H1 (cell line): ENCODE results near the gene OR2AG1. TPM values are rescaled to one million over a fixed set of nuclear protein-coding genes. Genes with fewer than 3 reads are reported as not detected.

ENCODE experiments used
- CTCF ChIA-PET: fragments of 300-600 bp; sonication (Branson Sonifier 250); formaldehyde crosslinking; loops from one replicate; lab custom pipeline; 2021; ENCODE audit not compliant: partially characterized antibody; lab: Charles Lee
- POLR2A ChIA-PET: fragments of 300-600 bp; sonication (Branson Sonifier 250); formaldehyde crosslinking; loops from one replicate; lab custom pipeline; 2021; ENCODE audit warnings: inconsistent platforms; ENCODE audit not compliant: partially characterized antibody; lab: Charles Lee
- DNase-seq, 2 experiments: peaks; one replicate each; pipeline versions ENCODE4 v3.0.0 to v3.0.0-alpha.2; 2010 to 2022; ENCODE audit warnings: low spot score in 2 of 2, low read depth in 1 of 2, mixed read lengths in 1 of 2
- FAIRE-seq: peaks from 2 replicates; lab custom pipeline; 2011; peaks lifted over from hg19 to GRCh38; lab: Jason Lieb, UNC
- H2AFZ ChIP-seq: 2 replicates; pipeline ENCODE4 v1.8.1; 2012; ENCODE audit warnings: low read length, inconsistent platforms
- H2AK5ac ChIP-seq: 2 replicates; pipeline ENCODE4 v1.6.1; 2013; ENCODE audit warnings: low read depth, low read length
- H2BK120ac ChIP-seq: replicated peaks from 2 replicates; pipeline ENCODE3; 2013; ENCODE audit warnings: low read depth, low read length, inconsistent platforms
- H2BK12ac ChIP-seq: 2 replicates; pipeline ENCODE4 v1.6.1; 2013; ENCODE audit warnings: low read depth, low read length
- H2BK15ac ChIP-seq: 2 replicates; pipeline ENCODE4 v1.6.1; 2013; ENCODE audit warnings: low read length
- H2BK20ac ChIP-seq: 2 replicates; pipeline ENCODE4 v1.6.1; 2013; ENCODE audit warnings: low read length
- H2BK5ac ChIP-seq: 2 replicates; pipeline ENCODE4 v1.6.1; 2013; ENCODE audit warnings: low read depth, low read length
- H3K14ac ChIP-seq: 2 replicates; pipeline ENCODE4 v1.6.1; 2013; ENCODE audit warnings: inconsistent platforms; ENCODE audit not compliant: insufficient read length
- H3K18ac ChIP-seq: 2 replicates; pipeline ENCODE4 v1.6.1; 2013; ENCODE audit warnings: low read length; ENCODE audit errors: extremely low read depth
- H3K23ac ChIP-seq: 2 replicates; pipeline ENCODE4 v1.6.1; 2013; ENCODE audit warnings: inconsistent platforms; ENCODE audit not compliant: insufficient read length
- H3K23me2 ChIP-seq: 2 replicates; pipeline ENCODE4 v1.6.1; 2013; ENCODE audit warnings: low read depth, low read length
- H3K27ac ChIP-seq: 2 replicates; pipeline ENCODE4 v1.6.1; 2011; ENCODE audit warnings: low read depth, low read length, inconsistent platforms
- H3K27me3 ChIP-seq, 4 experiments: replicated peaks in 1 of 4; 1 replicate in 1 of 4; 2 replicates in 3 of 4; pipeline versions ENCODE4 v1.6.1 to v1.8.1; 2011 to 2013; ENCODE audit warnings: low read length in 3 of 4, mild to moderate bottlenecking in 3 of 4, inconsistent platforms in 2 of 4, mixed read lengths in 2 of 4, moderate library complexity in 1 of 4; ENCODE audit not compliant: control insufficient read depth in 3 of 4, insufficient read depth in 3 of 4; ENCODE audit errors: extremely low read depth in 1 of 4
- H3K36me3 ChIP-seq, 4 experiments: 2 replicates each; pipeline versions ENCODE4 v1.6.1 to v1.8.1; 2011 to 2013; ENCODE audit warnings: mild to moderate bottlenecking in 4 of 4, low read length in 3 of 4, moderate library complexity in 2 of 4, control low read depth in 1 of 4, inconsistent platforms in 1 of 4; ENCODE audit not compliant: insufficient read depth in 4 of 4, control insufficient read depth in 2 of 4
- H3K4ac ChIP-seq: replicated peaks from 2 replicates; pipeline ENCODE3; 2013; ENCODE audit warnings: low read length, low read depth, mixed read lengths, inconsistent platforms; ENCODE audit not compliant: insufficient read length
- H3K4me1 ChIP-seq, 4 experiments: replicated peaks in 1 of 4; 1 replicate in 1 of 4; 2 replicates in 3 of 4; pipeline versions ENCODE4 v1.6.1 to v1.8.1; 2011 to 2013; ENCODE audit warnings: low read length in 3 of 4, inconsistent platforms in 2 of 4, mixed read lengths in 1 of 4; ENCODE audit not compliant: insufficient read depth in 4 of 4, control insufficient read depth in 3 of 4
- H3K4me2 ChIP-seq, 2 experiments: 2 replicates each; pipeline versions ENCODE4 v1.6.1 to v1.8.1; 2011 to 2013; ENCODE audit warnings: low read depth in 2 of 2, low read length in 2 of 2, control low read depth in 1 of 2, inconsistent platforms in 1 of 2, mild to moderate bottlenecking in 1 of 2; ENCODE audit not compliant: insufficient read depth in 1 of 2
- H3K4me3 ChIP-seq, 4 experiments: fragments of 200-600, 300-600 bp in 1 of 4; sonication (generic), shearing (Covaris generic), sonication (Bioruptor Twin) in 1 of 4; 2 replicates each; pipeline versions ENCODE4 v1.5.1 to v1.8.1; 2011 to 2016; ENCODE audit warnings: low read length in 4 of 4, low read depth in 3 of 4, control low read depth in 2 of 4, inconsistent platforms in 2 of 4, mild to moderate bottlenecking in 2 of 4, mixed read lengths in 1 of 4, moderate library complexity in 1 of 4; ENCODE audit not compliant: insufficient read depth in 2 of 4; ENCODE audit errors: extremely low read depth in 1 of 4
- H3K56ac ChIP-seq: replicated peaks from 2 replicates; pipeline ENCODE3; 2013; ENCODE audit warnings: low read depth, mild to moderate bottlenecking, mixed read lengths, low read length, inconsistent platforms; ENCODE audit not compliant: insufficient read length
- H3K79me1 ChIP-seq: 2 replicates; pipeline ENCODE4 v1.6.1; 2013; ENCODE audit warnings: low read depth, low read length, control low read depth
- H3K79me2 ChIP-seq, 2 experiments: 2 replicates each; pipeline versions ENCODE4 v1.6.1 to v1.8.1; 2012 to 2013; ENCODE audit warnings: low read length in 2 of 2, mild to moderate bottlenecking in 2 of 2, inconsistent platforms in 1 of 2; ENCODE audit not compliant: insufficient read depth in 2 of 2, control insufficient read depth in 1 of 2
- H3K9ac ChIP-seq, 4 experiments: replicated peaks in 1 of 4; 1 replicate in 1 of 4; 2 replicates in 3 of 4; pipeline versions ENCODE4 v1.6.1 to v1.8.1; 2011 to 2013; ENCODE audit warnings: low read depth in 3 of 4, low read length in 3 of 4, control low read depth in 2 of 4, mild to moderate bottlenecking in 2 of 4, moderate library complexity in 2 of 4, inconsistent platforms in 1 of 4; ENCODE audit errors: extremely low read depth in 1 of 4
- H3K9me3 ChIP-seq, 2 experiments: 2 replicates each; pipeline versions ENCODE4 v1.6.1 to v1.8.1; 2012 to 2013; ENCODE audit warnings: mild to moderate bottlenecking in 2 of 2, moderate library complexity in 2 of 2, control low read depth in 1 of 2, inconsistent platforms in 1 of 2, low read depth in 1 of 2, low read length in 1 of 2, mixed read lengths in 1 of 2; ENCODE audit not compliant: insufficient read depth in 2 of 2
- H4K20me1 ChIP-seq, 2 experiments: replicated peaks in 1 of 2; 2 replicates each; pipeline versions ENCODE3 to v1.8.1; 2011 to 2013; ENCODE audit warnings: inconsistent platforms in 2 of 2, low read length in 2 of 2, mild to moderate bottlenecking in 1 of 2; ENCODE audit not compliant: insufficient read depth in 2 of 2, control insufficient read depth in 1 of 2
- H4K5ac ChIP-seq: 2 replicates; pipeline ENCODE4 v1.6.1; 2013; ENCODE audit warnings: low read length, low read depth, mixed read lengths, inconsistent platforms; ENCODE audit not compliant: insufficient read length
- H4K8ac ChIP-seq: 2 replicates; pipeline ENCODE4 v1.8.0; 2013; ENCODE audit warnings: mild to moderate bottlenecking, moderate library complexity, low read length, inconsistent platforms; ENCODE audit not compliant: insufficient read depth; ENCODE audit errors: extremely low read depth
- H4K91ac ChIP-seq: replicated peaks from 2 replicates; pipeline ENCODE3; 2013; ENCODE audit warnings: low read length, mixed read lengths, inconsistent platforms; ENCODE audit not compliant: insufficient read length
- ASH2L ChIP-seq: fragments of 200-600, 300-600 bp; sonication (generic); IDR thresholded peaks from one replicate; pipeline ENCODE4 v1.7.1; 2017; ENCODE audit warnings: low read length
- EZH2 ChIP-seq: fragments of 200-600 bp; sonication (generic); IDR thresholded peaks from 2 replicates; pipeline ENCODE4 v1.7.1; 2012; ENCODE audit warnings: low read depth, mild to moderate bottlenecking, moderate library complexity, low read length, inconsistent platforms; ENCODE audit not compliant: severe bottlenecking
- TBP ChIP-seq: IDR thresholded peaks from 2 replicates; pipeline ENCODE4 v1.6.1; 2011; ENCODE audit warnings: low read depth, low read length, improper control_type of control experiment
- WGBS, 2 experiments: shearing (Covaris generic) in 1 of 2; methylation state at CpG; one replicate each; pipeline versions ENCODE4 v1.1.6 to v1.1.7; 2013 to 2015; ENCODE audit warnings: low lambda C conversion rate in 2 of 2, mixed read lengths in 2 of 2, inconsistent platforms in 1 of 2, low coverage in 1 of 2, missing lambda C conversion rate in 1 of 2; ENCODE audit not compliant: insufficient replicate concordance in 2 of 2, insufficient coverage in 1 of 2, insufficient read length in 1 of 2; ENCODE audit errors: extremely low coverage in 1 of 2, missing lambda C conversion rate in 1 of 2; 5-methylcytosine and 5-hydroxymethylcytosine counted together
- polyA plus RNA-seq, 7 experiments: library from polyadenylated mRNA; depleted of rRNA in 3 of 7; stranded (reverse) in 5 of 7; unstranded in 2 of 7; fragments of >200 nt in 5 of 7; fragments of 200-250 nt in 2 of 7; gene quantifications; 1 replicate in 5 of 7; 2 replicates in 1 of 7; 4 replicates in 1 of 7; pipeline versions ENCODE4 v1.2.1 to v1.2.3, GENCODE V29; 2011 to 2013; ENCODE audit warnings: missing spikeins in 2 of 7, mixed read lengths in 2 of 7
- total RNA-seq: library from RNA; stranded (reverse); fragmentation: NEBNext Ultra II Directional; extraction: Animal tissue kit (Norgen Biotek cat#: 25700); gene quantifications from 2 replicates; pipeline ENCODE4 v1.2.1, GENCODE V29; 2021

OR2AG1 gene
- total and polyA plus RNA-seq, 2 of the 8 experiments (the other 6 are each of a cell fraction or from before 2014, with no cell fraction given), result not detected

DNA sequence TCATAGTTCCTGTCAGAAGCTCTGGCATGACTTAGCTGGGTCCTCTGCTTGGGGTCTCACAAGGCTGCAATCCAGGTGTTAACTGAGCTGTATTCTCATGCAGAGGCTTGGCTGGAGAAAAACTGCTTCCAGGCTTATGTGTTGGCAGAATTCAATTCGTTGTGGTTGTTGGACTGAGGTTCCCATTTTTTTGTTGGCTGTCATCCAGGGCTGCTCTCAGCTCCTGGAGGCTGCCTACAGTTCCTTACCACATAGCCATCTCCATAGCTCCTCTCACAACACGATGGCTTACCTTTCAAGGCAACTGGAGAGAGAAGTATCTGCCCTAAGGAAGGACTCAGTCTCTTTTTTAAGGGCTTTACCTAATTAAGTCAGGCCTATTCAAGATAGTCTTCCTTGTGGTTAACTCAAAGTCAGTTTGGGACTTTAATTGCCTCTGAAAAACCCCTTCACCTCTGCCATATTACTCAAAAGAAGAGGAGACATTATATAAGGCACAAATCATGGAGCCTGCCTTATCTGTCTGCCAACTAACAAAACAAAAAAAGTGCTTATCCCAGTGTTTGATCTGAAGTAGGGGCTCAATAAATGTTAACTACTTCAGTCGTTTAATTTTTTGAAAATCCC, 46.2 kb upstream of the OR2AG1 start:
- no peaks in the 10 kb centered on the region for H3K36me3 ChIP-seq
- no peak overlapping the region for H2BK120ac ChIP-seq
- H3K4me2 ChIP-seq, result no peak overlapping the region
- no peaks in the 10 kb centered on the region for H3K79me1 ChIP-seq
- H3K4me1 ChIP-seq, result no peaks in the 10 kb centered on the region
- H4K5ac ChIP-seq, result no peak overlapping the region
- 77% methylated on average over 3 of the region's 3 CpGs; no CpG with 5 or more reads in 1 of the 2 experiments for WGBS, 2 experiments
- no peak overlapping the region for H3K56ac ChIP-seq
- no peak overlapping the region for H3K4me3 ChIP-seq
- no peak overlapping the region for H3K4ac ChIP-seq
- H2BK20ac ChIP-seq, result no peak overlapping the region
- ChIA-PET CTCF (interaction anchor here (0.9 to 7.8 kb wide), 11 partner anchors 8 to 1050 kb away, joined by 3 to 110 read pairs (median 5); no protein-coding TSS in a partner anchor), POLR2A (no interaction called here)
- H2BK15ac ChIP-seq, result no peak overlapping the region
- no peak overlapping the region for H3K18ac ChIP-seq
- no peak overlapping the region for H2AFZ ChIP-seq
- H3K23ac ChIP-seq, result no peak overlapping the region
- no peak overlapping the region for H3K9ac ChIP-seq
- H3K14ac ChIP-seq, result no peak overlapping the region
- no peak overlapping the region for H3K27ac ChIP-seq
- H4K8ac ChIP-seq, result no peak overlapping the region
- TF ChIP-seq TBP (no peak), EZH2 (no peak), ASH2L (no peak)
- no peaks in the 10 kb centered on the region for H3K27me3 ChIP-seq
- H4K20me1 ChIP-seq, result no peaks in the 10 kb centered on the region
- H3K79me2 ChIP-seq, result no peaks in the 10 kb centered on the region
- 0 out of 4 replicates have a peak, but pooled peaks cover 0 to 3% of the 10 kb centered on the region in 2 experiments for H3K9me3 ChIP-seq
- DNase-seq (no peak), FAIRE-seq (no peak)
- no peak overlapping the region for H4K91ac ChIP-seq
- no peak overlapping the region for H2BK5ac ChIP-seq
- H3K23me2 ChIP-seq, result no peaks in the 10 kb centered on the region
- H2BK12ac ChIP-seq, result no peak overlapping the region
- no peak overlapping the region for H2AK5ac ChIP-seq
